Measurements from ENCODE around the gene LYSMD3.

The LYSMD3 gene

DNA sequence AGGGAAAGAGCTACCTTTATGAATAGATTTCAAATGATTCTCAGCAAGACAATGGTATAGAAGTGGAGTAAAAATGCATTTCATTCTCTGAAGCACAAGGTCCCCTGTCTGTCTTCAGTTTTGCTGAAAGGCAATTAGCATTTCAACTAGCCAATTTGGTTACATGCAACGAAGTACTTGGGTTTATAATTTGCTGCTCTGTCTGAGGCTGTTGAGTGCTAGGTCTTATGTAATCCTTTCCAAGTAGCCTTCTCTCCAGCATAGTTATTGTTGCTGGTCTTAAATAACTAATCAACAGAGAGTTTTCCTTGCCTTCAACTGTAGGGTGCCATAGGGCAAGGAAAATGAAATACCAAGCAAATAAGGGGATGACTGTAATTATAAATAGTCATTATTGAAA, 33.7 kb upstream of the LYSMD3 start:
- H3K4me3 ChIP-seq (ENCODE audit: low read depth, low read length) = no peak overlapping the region
- TF ChIP-seq, protein P1, sequence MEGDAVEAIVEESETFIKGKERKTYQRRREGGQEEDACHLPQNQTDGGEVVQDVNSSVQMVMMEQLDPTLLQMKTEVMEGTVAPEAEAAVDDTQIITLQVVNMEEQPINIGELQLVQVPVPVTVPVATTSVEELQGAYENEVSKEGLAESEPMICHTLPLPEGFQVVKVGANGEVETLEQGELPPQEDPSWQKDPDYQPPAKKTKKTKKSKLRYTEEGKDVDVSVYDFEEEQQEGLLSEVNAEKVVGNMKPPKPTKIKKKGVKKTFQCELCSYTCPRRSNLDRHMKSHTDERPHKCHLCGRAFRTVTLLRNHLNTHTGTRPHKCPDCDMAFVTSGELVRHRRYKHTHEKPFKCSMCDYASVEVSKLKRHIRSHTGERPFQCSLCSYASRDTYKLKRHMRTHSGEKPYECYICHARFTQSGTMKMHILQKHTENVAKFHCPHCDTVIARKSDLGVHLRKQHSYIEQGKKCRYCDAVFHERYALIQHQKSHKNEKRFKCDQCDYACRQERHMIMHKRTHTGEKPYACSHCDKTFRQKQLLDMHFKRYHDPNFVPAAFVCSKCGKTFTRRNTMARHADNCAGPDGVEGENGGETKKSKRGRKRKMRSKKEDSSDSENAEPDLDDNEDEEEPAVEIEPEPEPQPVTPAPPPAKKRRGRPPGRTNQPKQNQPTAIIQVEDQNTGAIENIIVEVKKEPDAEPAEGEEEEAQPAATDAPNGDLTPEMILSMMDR (IDR thresholded peaks at IDR 0.05; ENCODE audit: control insufficient read depth, extremely low read depth, insufficient read depth) = no peak
- no peak for DNase-seq (ENCODE audit: low read depth)

DNA sequence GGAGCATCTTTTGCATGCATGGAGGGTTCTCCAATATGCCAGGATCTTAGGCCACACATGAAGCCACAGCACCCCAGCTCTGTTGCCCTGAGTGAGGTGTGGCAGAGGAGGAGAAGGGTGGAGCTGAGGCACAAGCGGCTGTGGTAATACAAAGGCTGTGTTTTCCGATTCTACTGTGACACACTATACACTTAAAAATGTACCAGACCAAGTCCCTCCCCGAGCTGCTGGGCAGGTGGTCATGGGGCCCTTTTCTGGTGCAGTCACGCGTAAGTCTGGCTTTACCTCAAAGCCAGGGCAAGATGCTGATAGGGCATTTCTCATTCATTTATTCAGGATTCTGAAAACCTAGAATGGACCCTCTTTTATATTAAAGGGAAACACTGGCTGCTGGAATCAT, 33.0 kb upstream of the LYSMD3 start:
- peak overlapping the region; percentile 29 for H3K4me3 ChIP-seq (ENCODE audit: low read depth, low read length)
- TF ChIP-seq, protein P1 (IDR thresholded peaks at IDR 0.05; ENCODE audit: control insufficient read depth, extremely low read depth, insufficient read depth) = no peak
- no peak for DNase-seq (ENCODE audit: low read depth)

DNA sequence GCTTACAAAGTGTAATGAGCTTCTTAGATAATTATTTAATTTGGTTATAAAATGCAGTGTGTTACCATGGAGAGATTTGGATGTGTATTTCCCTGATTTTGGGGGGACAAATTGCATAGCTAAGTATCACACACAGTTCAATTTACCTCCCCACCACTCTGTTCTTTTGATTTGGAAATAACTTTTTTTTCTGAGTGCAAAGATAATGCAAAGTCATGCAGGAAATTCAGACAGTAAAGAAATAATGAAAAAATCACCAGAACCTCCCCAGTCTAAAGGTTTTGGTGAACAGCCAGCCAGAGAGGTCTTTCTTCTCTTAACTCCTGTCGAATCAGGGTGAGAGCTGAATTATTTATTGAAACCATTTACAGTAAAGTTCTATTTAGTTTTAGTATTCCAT, 32.4 kb upstream of the LYSMD3 start:
- peak overlapping the region; percentile 29 for H3K4me3 ChIP-seq (ENCODE audit: low read depth, low read length)

DNA sequence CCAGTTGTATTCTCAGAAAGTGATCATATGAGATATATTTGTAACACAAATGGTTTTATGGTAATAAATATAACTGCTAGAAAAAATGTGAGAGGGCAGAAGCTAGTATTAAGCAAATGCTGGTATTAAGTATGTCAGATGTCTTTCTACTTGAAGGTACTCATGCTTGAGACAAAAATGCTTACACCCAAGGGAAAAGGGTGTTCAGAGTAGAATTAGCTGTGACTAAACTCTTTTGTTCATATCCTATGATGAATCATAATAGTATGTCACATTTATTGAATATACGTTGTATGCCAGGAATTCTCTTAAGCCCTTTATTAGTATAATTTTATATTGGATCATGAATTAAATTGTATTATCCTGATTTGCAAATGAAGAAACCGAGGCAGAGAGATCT, 31.4 kb upstream of the LYSMD3 start:
- no peak overlapping the region for H3K4me3 ChIP-seq (ENCODE audit: low read depth, low read length)
- DNase-seq (ENCODE audit: low read depth) = no peak
- TF ChIP-seq, protein P1 (IDR thresholded peaks at IDR 0.05; ENCODE audit: control insufficient read depth, extremely low read depth, insufficient read depth) = no peak

More for the DNA sequence above, 32.4 kb upstream of the LYSMD3 start:
- TF ChIP-seq, protein P1 (IDR thresholded peaks at IDR 0.05; ENCODE audit: control insufficient read depth, extremely low read depth, insufficient read depth) = no peak
- DNase-seq (ENCODE audit: low read depth) = no peak

DNA sequence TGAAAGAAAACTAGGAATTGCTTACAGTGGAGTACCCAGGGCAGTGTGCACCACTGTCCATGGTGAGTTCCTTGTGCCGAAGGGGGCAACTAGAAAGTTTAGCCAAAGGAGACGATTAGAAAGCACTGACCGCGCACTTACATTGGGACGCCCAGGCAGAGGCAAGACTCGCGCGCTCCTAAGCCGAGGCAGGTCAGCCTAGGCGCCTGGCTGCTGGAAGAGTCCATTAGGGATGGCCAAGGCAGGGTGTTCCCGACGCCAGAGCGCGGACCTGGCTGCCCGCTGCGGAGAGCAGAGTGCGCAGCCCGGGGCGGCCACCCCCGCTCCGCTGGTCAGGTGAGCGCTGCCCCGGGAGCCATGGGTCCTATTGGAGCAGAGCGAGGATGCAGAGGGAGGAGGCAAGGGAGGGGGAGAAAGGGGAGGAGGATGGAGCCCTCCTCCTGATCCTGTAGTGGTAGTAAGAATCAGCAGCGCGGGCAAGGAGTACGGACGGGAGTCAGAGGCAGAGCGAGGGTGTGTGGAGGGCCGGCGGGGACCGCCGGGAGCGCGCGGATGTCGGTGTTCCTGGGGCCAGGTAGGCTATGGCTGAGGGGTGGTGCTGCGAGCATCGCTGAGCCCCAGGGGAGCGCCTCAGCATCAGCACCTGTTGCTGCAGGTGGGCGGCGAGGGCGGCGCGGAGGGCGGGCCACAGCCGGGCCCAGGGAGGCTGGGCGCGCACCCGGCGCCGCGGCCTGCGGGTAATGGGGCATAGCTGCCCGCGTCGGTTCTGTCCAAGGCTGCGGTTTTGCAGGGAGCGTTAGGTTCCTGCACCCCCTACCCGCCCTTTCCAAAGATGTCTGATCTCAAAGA, 29.2 kb upstream of the LYSMD3 start, which contains the start of gene ADGRV1:
Gene ADGRV1, plus strand, starts transcription at position 454 of the 849 bp plus-strand sequence. Its CDS starts 99 bp downstream, at position 553.
- TF ChIP-seq, protein P1 (IDR thresholded peaks at IDR 0.05; ENCODE audit: control insufficient read depth, extremely low read depth, insufficient read depth) = no peak
- peak; percentile 98 for DNase-seq (ENCODE audit: low read depth)
- peak within 1 kb of the TSS; percentile 62 for H3K4me3 ChIP-seq (ENCODE audit: low read depth, low read length)

DNA sequence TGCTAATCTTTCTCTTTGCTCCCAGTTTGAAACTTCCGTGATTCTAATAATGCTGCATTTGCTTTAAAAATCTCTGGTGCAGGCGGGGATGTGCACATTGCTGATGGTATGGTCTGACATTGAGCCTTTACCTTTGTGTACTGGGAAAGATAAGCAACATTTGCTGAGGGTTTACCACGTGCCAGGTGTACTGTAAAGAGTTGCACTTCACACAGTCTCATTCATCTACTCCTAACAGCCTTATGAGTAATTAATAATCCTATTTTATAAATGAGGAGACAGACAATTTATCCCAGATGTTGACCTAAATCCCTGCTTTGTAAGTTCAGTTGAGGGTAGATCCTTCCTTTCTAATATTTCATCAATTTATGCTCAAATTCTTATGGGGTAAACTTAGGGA, 28.5 kb upstream of the LYSMD3 start:
- no peak for DNase-seq (ENCODE audit: low read depth)
- TF ChIP-seq, protein P1 (IDR thresholded peaks at IDR 0.05; ENCODE audit: control insufficient read depth, extremely low read depth, insufficient read depth) = no peak
- peak overlapping the region; percentile 62 for H3K4me3 ChIP-seq (ENCODE audit: low read depth, low read length)

Data from LNCaP clone FGC (cell line).